K562 (cell line): ENCODE data around the gene RGS9. TPM values are rescaled to one million over a fixed set of nuclear protein-coding genes. Genes with fewer than 3 reads are reported as not detected.

ENCODE experiments used
- SRF ChIP-seq, 2 experiments: fragments of 250-450, 450-650 bp in 1 of 2; sonication (Bioruptor Pico) in 1 of 2; sonication (generic) in 1 of 2; formaldehyde crosslinking; IDR thresholded peaks; 2 replicates each; pipeline versions ENCODE4 v1.5.0 to v1.5.1; 2020 to 2022; ENCODE audit warnings: mild to moderate bottlenecking in 1 of 2, missing genetic modification reagents in 1 of 2
- ZEB2 ChIP-seq: fragments of 450-650 bp; IDR thresholded peaks from 2 replicates; pipeline ENCODE4 v1.6.1; 2016
- ZNF24 ChIP-seq: fragments of 450-650 bp; IDR thresholded peaks from 2 replicates; pipeline ENCODE4 v1.6.1; 2016
- polyA plus RNA-seq, 8 experiments: library from polyadenylated mRNA; depleted of rRNA in 4 of 8; stranded (reverse) in 5 of 8; unstranded in 3 of 8; fragments of >200 nt; fragmentation: Nextera tagmentation in 2 of 8; fragmentation: Illumina TruSeq in 1 of 8; extraction: Ambion mirVana in 2 of 8; extraction: Trizol in 1 of 8; gene quantifications; 2 replicates each; pipeline versions ENCODE4 v1.2.1 to v1.2.3, GENCODE V29; 2011 to 2014; ENCODE audit warnings: inconsistent platforms in 1 of 8, missing spikeins in 1 of 8
- total RNA-seq, 7 experiments: library from RNA; depleted of rRNA in 6 of 7; stranded (reverse); fragments of >200 nt in 6 of 7; fragmentation: Illumina TruSeq in 2 of 7; extraction: Trizol in 2 of 7; gene quantifications; 2 replicates each; pipeline versions ENCODE4 v1.2.1 to v1.2.3, GENCODE V29; 2011 to 2021; ENCODE audit warnings: low replicate concordance in 1 of 7
- TF ChIP-seq, protein P1 (sequence below): IDR thresholded peaks from 2 replicates; pipeline ENCODE4 v1.6.1; 2012; ENCODE audit warnings: low read depth, low read length, improper control_type of control experiment, borderline replicate concordance
- TF ChIP-seq, protein P2 (sequence below): fragments of 250-450 bp; sonication (Bioruptor Pico); IDR thresholded peaks from 2 replicates; pipeline ENCODE4 v1.5.0; 2021; ENCODE audit warnings: mild to moderate bottlenecking, moderate library complexity

Gene RGS9
- total and polyA plus RNA-seq, 9 of the 15 experiments (the other 6 are each of a cell fraction or from before 2014, with no cell fraction given): 0.18 to 1.4 (median 0.55) TPM

DNA sequence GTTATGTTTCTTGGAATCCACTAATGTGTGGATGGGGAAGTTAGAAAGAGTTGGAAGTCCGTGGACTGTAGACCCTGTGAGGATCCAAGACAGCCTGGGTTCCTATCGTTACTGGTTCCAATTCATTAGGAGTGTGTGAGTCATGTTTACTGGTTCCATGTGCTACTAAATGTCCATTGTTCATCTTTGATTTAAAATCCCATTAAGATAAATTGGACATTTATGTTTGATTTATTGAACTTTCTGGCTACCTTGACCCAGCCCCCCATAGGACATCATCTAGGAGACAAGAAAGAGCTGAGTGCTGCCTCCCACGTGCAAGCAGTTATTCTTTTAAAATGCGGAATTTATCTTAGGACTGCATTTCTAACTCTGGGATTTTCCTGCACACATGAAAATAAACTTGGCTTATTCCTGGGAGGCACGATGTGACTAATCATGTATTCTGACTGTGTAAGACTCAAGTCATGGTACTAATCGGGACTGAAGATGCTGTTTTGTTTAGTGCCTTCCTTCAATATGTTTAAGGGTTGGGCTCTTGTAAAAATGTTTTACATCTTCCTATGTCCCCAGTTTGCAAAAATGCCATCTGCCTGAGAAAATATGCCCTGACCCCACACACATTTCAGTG is 53.4 kb downstream of the RGS9 start (continued):
- TF ChIP-seq SRF (CRISPR knock-in tag; IDR thresholded peaks at IDR 0.05) (no peak), ZEB2 (no peak), ZNF24 (no peak)
- TF ChIP-seq, protein P1, sequence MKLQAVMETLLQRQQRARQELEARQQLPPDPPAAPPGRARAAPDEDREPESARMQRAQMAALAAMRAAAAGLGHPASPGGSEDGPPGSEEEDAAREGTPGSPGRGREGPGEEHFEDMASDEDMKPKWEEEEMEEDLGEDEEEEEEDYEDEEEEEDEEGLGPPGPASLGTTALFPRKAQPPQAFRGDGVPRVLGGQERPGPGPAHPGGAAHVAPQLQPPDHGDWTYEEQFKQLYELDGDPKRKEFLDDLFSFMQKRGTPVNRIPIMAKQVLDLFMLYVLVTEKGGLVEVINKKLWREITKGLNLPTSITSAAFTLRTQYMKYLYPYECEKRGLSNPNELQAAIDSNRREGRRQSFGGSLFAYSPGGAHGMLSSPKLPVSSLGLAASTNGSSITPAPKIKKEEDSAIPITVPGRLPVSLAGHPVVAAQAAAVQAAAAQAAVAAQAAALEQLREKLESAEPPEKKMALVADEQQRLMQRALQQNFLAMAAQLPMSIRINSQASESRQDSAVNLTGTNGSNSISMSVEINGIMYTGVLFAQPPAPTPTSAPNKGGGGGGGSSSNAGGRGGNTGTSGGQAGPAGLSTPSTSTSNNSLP: no peak
- TF ChIP-seq, protein P2, sequence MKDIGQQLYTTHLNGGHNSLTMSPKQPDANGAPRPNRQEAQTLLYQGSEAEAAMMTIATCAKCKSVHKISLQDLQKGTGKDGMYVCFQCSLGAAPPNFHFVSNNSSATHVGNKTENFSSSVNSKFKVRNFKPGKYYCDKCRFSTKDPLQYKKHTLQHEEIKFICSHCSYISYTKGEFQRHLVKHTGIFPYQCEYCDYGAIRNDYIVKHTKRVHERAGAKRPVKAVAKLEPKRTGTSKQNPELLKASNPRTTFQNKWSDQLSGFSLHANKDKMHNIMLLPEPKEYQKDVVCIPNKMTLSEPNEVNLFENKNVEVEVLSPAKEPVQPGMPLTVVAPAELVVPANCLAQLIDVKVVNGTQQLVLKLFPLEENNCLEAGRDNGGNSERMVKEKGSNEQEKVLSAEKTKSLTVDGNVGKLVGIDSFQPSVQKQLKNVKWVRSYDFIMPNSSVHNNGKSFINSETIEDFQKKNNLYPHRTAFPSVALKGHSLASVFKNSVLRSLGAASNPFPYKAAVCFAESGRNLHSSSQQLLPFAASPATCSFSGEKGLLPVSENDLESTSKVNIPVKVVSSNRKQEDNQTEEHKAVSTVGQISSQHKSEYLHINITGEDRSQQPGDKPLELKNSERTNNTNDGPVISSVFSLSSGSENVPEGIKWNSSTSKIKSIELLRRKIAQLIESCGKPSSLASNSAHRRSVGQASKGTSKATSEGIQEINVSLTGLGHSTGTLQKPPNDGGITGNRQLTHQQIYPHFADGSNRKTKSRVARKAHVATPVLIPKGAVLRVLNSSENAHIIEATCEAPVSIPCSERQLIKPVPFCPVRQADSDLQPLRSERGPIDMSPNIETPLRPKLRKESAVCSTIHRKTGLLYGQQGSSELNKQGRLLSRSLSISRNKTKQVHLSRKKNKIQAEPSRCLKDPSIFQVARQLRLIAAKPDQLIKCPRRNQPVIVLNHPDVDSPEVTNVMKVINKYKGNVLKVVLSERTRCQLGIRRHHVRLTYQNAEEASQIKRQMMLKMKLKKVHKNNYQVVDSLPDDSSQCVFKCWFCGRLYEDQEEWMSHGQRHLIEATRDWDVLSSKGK (CRISPR knock-in tag): no peak
